Duodenal mucosa (tissue), 2 donors: ENCODE data around the gene AMPH.

ENCODE experiments used
- H3K27ac ChIP-seq: one replicate; pipeline ENCODE4 v1.7.0; 2013; ENCODE audit warnings: low read depth, low read length
- H3K27me3 ChIP-seq, 2 donors: one replicate each; pipeline ENCODE4 v1.7.0; 2013; ENCODE audit warnings: low read length in 2 of 2, control low read depth in 1 of 2; ENCODE audit not compliant: insufficient read depth in 2 of 2, control insufficient read depth in 1 of 2
- H3K36me3 ChIP-seq, 2 donors: one replicate each; pipeline ENCODE4 v1.7.0; 2013; ENCODE audit warnings: low read length in 2 of 2, control low read depth in 1 of 2; ENCODE audit not compliant: insufficient read depth in 2 of 2, control insufficient read depth in 1 of 2
- H3K4me1 ChIP-seq, 2 donors: one replicate each; pipeline ENCODE4 v1.7.0; 2013; ENCODE audit warnings: low read length in 2 of 2, control low read depth in 1 of 2; ENCODE audit not compliant: insufficient read depth in 2 of 2, control insufficient read depth in 1 of 2
- H3K4me3 ChIP-seq, 2 donors: one replicate each; pipeline ENCODE4 v1.7.0; 2013; ENCODE audit warnings: low read length in 2 of 2, low read depth in 1 of 2
- H3K9ac ChIP-seq, 2 donors: one replicate each; pipeline ENCODE4 v1.7.0; 2013; ENCODE audit warnings: low read length in 2 of 2, low read depth in 1 of 2
- H3K9me3 ChIP-seq, 2 donors: one replicate each; pipeline ENCODE4 v1.7.0; 2013; ENCODE audit warnings: low read length in 2 of 2, control low read depth in 1 of 2; ENCODE audit not compliant: control insufficient read depth in 1 of 2

The AMPH gene

DNA sequence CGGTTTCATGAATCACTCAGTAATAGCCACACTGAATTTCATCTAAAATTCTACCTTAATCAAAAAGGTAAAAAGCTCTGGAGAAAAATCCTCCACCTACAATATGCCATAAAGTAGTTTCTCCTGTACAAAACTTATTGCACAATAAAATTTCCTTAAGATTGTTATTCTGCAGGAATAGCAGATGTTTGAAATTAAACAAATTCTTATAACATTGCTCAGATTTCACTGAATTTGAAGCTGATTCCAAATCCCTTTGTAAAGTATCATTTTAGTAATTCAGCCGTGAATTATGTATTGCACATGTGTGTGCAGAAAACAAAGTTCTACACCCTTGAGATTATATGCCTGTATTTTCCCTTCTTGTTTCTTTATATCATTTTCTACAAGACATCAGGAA lies 123.8 kb downstream of the AMPH start:
- H3K36me3 ChIP-seq = no peaks in the 10 kb centered on the region
- H3K27me3 ChIP-seq = no peaks in the 10 kb centered on the region
- no peak overlapping the region for H3K4me3 ChIP-seq
- no peaks in the 10 kb centered on the region for H3K9me3 ChIP-seq
- H3K4me1 ChIP-seq = no peaks in the 10 kb centered on the region
- no peak overlapping the region for H3K27ac ChIP-seq
- no peak overlapping the region for H3K9ac ChIP-seq

DNA sequence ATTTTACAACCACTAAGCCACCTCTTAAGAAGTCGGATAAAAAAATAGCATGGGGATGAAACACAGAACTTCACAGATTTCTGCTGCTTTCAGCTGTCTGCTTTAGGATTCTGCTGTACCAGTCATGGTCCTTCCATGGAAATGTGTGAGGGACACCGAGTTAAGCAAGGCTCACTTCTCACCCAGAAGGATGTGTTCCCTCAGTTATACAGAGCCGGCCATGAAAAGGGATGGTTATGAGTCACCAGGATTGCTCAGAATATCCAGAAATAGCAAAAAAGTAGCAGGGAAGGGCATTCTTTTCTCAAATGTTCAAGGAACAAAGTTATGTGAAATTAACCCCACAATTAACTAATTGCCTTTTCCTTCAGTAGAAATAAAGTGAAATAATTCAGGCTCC lies 124.4 kb downstream of the AMPH start:
- no peak overlapping the region for H3K27ac ChIP-seq
- H3K9ac ChIP-seq = no peak overlapping the region
- H3K4me3 ChIP-seq = no peak overlapping the region
- no peaks in the 10 kb centered on the region for H3K27me3 ChIP-seq
- H3K4me1 ChIP-seq = no peaks in the 10 kb centered on the region
- H3K9me3 ChIP-seq = no peaks in the 10 kb centered on the region
- H3K36me3 ChIP-seq = no peaks in the 10 kb centered on the region

DNA sequence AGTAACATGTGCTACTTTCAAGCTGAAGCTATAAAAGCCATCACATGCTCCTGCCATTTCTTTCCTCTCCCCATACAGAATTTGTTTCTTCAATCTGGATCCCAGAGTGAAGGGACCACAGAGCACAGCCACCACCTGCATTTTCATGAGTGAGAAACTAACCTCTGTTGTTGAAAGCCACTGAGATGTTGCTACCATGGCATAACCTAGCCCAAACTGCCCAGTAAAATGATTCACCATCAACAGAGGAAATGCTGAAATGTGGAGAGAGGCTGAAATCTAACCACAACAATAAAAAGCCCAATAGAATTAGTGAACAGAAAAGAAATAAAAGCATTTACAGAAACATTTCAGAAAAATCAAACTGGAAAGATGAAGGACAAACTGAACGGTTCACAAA lies 125.2 kb downstream of the AMPH start:
- H3K36me3 ChIP-seq = no peaks in the 10 kb centered on the region
- H3K27ac ChIP-seq = no peak overlapping the region
- H3K27me3 ChIP-seq = no peaks in the 10 kb centered on the region
- H3K9ac ChIP-seq = no peak overlapping the region
- no peak overlapping the region for H3K4me3 ChIP-seq
- H3K4me1 ChIP-seq = no peaks in the 10 kb centered on the region
- H3K9me3 ChIP-seq = no peaks in the 10 kb centered on the region

DNA sequence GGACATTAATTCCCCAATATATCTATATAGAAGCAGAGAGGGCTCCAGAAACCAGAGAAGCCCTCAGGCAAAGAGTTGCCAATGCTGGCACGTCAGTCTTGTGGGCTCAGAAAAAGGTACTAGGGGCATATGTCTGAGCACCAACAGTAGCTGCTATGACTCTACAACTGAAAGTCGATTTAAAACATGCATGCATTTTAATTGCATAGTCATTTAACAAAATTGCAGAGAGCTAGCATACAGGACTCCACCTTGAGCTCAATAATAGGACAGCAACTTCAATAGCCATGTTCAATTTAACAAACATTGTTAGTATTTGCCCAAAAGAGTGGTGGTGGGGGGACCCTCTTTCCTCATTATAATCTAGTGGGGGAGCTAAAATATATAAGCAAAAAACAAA lies 126.5 kb downstream of the AMPH start:
- Histone ChIP-seq H3K36me3 (no peaks in the 10 kb centered on the region), H3K27me3 (no peaks in the 10 kb centered on the region), H3K4me1 (no peaks in the 10 kb centered on the region), H3K9ac (no peak overlapping the region), H3K27ac (no peak overlapping the region), H3K9me3 (no peaks in the 10 kb centered on the region), H3K4me3 (no peak overlapping the region)

DNA sequence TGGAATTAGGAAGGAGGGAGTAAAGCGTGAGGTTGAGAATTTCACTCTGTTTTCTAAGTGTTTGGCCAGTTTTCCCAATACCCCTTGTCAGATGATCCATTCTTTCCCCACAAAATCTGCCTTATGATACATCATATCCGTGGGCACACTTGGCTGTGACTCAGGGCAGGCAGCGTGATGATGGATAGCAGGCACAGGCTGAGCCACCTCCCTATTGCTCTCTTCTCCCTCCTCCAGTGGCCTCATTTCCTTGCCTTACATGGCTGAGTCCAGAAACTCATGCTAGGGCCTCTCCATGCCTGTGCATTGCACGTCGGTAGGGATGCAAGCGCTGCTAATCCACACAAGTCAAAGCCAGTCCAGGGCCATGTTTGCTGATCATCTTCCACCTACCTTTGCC lies 128.3 kb downstream of the AMPH start:
- no peak overlapping the region for H3K9ac ChIP-seq
- H3K4me1 ChIP-seq = no peaks in the 10 kb centered on the region
- no peak overlapping the region for H3K27ac ChIP-seq
- H3K27me3 ChIP-seq = no peaks in the 10 kb centered on the region
- H3K4me3 ChIP-seq = no peak overlapping the region
- no peaks in the 10 kb centered on the region for H3K9me3 ChIP-seq
- H3K36me3 ChIP-seq = no peaks in the 10 kb centered on the region

DNA sequence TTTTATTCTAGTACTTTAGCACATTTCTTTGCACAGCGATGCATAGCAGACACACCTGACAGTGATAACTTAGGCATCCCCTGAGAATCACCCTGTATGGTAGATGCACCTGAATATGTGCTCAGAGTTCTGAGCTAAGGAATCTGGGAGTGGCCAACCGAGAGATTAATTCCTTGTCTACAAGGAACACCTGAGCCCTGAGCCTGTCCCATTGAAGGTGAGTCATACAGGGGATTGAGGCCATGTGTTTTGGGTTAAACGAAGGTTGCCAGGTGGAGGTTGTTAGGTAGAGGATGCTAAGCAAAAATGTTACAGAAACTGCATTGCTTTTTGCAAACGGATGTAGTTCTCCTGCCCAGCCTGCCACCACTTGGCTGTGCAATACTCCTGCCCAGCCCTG lies 128.9 kb downstream of the AMPH start:
- H3K9ac ChIP-seq = no peak overlapping the region
- no peak overlapping the region for H3K27ac ChIP-seq
- no peaks in the 10 kb centered on the region for H3K36me3 ChIP-seq
- no peaks in the 10 kb centered on the region for H3K27me3 ChIP-seq
- no peaks in the 10 kb centered on the region for H3K9me3 ChIP-seq
- H3K4me1 ChIP-seq = no peaks in the 10 kb centered on the region
- H3K4me3 ChIP-seq = no peak overlapping the region

DNA sequence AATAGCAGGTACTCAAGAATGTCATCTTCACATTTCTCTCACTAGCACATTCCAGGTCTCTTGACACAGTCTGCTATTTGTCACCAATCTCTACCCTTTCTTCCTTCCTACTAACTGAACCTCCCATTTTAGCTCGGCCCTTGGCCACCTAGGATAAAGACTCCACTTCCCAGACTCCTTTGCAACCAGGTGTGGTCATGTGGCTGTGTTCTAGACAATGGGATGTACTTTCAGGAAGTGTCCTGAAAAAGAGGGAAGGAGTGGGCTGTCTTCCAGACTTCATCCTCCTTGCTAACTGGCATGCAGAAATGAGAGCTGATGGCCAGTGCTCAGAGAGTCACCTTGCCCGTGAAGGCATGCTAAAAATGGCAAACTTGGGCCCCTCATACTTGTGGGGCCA lies 139.2 kb downstream of the AMPH start:
- H3K4me1 ChIP-seq = no peaks in the 10 kb centered on the region
- no peaks in the 10 kb centered on the region for H3K27me3 ChIP-seq
- H3K9me3 ChIP-seq = no peaks in the 10 kb centered on the region
- no peak overlapping the region for H3K27ac ChIP-seq
- no peak overlapping the region for H3K4me3 ChIP-seq
- H3K36me3 ChIP-seq = no peaks in the 10 kb centered on the region
- no peak overlapping the region for H3K9ac ChIP-seq

DNA sequence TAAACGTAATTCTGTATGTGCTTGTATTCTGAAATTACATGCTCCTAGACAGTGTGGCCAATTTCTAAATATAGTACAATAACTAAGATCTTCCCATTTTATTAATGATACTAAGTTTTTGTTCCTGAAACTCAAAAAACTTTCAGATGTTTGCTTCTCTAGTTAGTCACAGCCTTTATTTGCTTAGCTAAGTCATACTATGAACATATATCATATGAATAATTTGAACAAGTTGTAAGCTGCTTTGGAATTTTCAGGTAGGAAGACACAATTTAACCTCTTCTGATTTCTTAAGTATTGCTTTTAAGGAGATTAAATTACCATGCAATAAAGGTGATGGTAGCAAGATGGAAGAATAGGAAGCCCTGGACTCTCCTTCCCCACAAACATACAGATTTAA lies 148.7 kb downstream of the AMPH start:
- H3K4me3 ChIP-seq = no peak overlapping the region
- no peaks in the 10 kb centered on the region for H3K36me3 ChIP-seq
- H3K9me3 ChIP-seq = no peaks in the 10 kb centered on the region
- no peaks in the 10 kb centered on the region for H3K4me1 ChIP-seq
- H3K27ac ChIP-seq = no peak overlapping the region
- H3K27me3 ChIP-seq = no peaks in the 10 kb centered on the region
- H3K9ac ChIP-seq = no peak overlapping the region

DNA sequence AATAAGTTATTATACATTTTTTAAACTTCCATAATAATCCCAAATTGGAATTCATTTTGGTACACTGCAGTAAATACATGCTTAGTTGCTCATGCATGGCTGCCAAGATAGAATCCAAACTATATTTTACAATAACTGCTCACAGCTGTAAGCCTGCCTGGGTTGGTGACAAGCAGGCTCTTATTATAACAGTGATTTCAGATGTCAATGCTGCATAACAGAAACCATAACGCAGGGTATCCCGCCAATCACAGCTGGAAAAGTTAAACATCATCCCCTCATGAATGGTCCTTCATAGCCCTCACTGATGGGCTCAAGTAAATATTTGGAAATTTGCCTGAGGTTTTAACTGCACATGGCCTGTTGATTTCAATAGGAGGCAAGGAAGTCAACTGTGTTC lies 149.8 kb downstream of the AMPH start:
- Histone ChIP-seq H3K4me1 (no peaks in the 10 kb centered on the region), H3K9ac (no peak overlapping the region), H3K9me3 (no peaks in the 10 kb centered on the region), H3K27ac (no peak overlapping the region), H3K36me3 (no peaks in the 10 kb centered on the region), H3K27me3 (no peaks in the 10 kb centered on the region), H3K4me3 (no peak overlapping the region)

DNA sequence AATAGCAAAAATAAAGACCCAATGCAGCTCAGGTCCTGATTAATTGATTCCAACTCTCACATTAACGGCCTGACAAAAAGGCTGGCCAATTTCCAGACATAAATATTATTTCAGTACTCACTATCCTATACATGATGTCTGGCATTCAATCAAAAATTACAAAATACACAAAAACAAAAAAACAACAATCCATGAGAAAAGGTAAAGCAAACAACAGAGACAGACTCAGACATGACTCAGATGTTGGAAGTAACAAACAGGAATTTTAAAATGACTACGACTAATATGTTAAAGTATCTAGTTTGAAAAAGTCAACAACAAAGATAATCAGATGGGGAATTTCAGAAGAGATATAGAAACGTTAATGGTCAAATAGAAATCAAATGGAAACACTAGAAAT lies 152.8 kb downstream of the AMPH start:
- Histone ChIP-seq H3K9me3 (no peaks in the 10 kb centered on the region), H3K27ac (no peak overlapping the region), H3K27me3 (no peaks in the 10 kb centered on the region), H3K4me3 (no peak overlapping the region), H3K9ac (no peak overlapping the region), H3K4me1 (no peaks in the 10 kb centered on the region), H3K36me3 (no peaks in the 10 kb centered on the region)

DNA sequence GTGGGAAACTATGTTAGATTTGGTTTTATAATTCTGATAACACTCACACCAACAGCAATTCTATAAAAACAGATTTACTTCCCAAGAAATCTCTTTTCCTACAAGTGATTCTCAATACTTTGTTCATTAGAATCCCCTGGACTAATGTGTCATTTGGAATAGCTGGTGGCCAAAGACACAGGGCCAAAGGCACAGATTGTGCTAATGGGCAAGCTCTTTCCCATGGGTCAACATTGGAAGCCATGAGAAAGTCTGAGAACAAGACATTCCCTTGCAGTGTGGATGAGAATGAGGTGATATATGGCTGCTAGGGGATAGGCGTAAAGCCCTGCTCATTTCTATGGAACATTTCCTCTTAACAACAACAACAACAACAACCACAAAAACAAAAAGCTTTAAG lies 153.8 kb downstream of the AMPH start:
- Histone ChIP-seq H3K27me3 (no peaks in the 10 kb centered on the region), H3K4me1 (no peaks in the 10 kb centered on the region), H3K9ac (no peak overlapping the region), H3K36me3 (no peaks in the 10 kb centered on the region), H3K27ac (no peak overlapping the region), H3K9me3 (no peaks in the 10 kb centered on the region), H3K4me3 (no peak overlapping the region)
